H9 (cell line): ENCODE data around the gene AKAP12. TPM values are rescaled to one million over a fixed set of nuclear protein-coding genes. Genes with fewer than 3 reads are reported as not detected.
"Not testable (repeated sequence)": the region's sequence is repeated elsewhere in the genome, so short reads cannot be mapped to it uniquely, and the experiment has no call there.

Experiments used
- DNase-seq: peaks from one replicate; pipeline ENCODE4 v3.0.0-alpha.2; 2017
- H2AFZ ChIP-seq: one replicate; pipeline ENCODE4 v1.6.1; 2013; ENCODE audit warnings: mild to moderate bottlenecking, low read length, control low read depth, moderate library complexity
- H2AK5ac ChIP-seq: 2 replicates; pipeline ENCODE4 v1.6.1; 2013; ENCODE audit warnings: low read length, control low read depth, mixed read lengths; ENCODE audit not compliant: insufficient read length
- H2BK120ac ChIP-seq: one replicate; pipeline ENCODE4 v1.6.1; 2013; ENCODE audit warnings: low read depth, mild to moderate bottlenecking, low read length, control low read depth, inconsistent platforms; ENCODE audit not compliant: poor library complexity, severe bottlenecking
- H2BK12ac ChIP-seq: 2 replicates; pipeline ENCODE4 v1.6.1; 2013; ENCODE audit warnings: low read length, control low read depth, mixed read lengths, low read depth; ENCODE audit not compliant: insufficient read length
- H2BK15ac ChIP-seq: 2 replicates; pipeline ENCODE4 v1.6.1; 2013; ENCODE audit warnings: low read depth, low read length, control low read depth
- H2BK20ac ChIP-seq: one replicate; pipeline ENCODE4 v1.6.1; 2013; ENCODE audit warnings: low read depth, mild to moderate bottlenecking, low read length, control low read depth, inconsistent platforms; ENCODE audit not compliant: poor library complexity, severe bottlenecking
- H2BK5ac ChIP-seq: 2 replicates; pipeline ENCODE4 v1.6.1; 2013; ENCODE audit warnings: low read length, control low read depth, mixed read lengths; ENCODE audit not compliant: insufficient read length
- H3K14ac ChIP-seq: 2 replicates; pipeline ENCODE4 v1.6.1; 2013; ENCODE audit warnings: low read length, control low read depth; ENCODE audit not compliant: insufficient read depth
- H3K18ac ChIP-seq: 2 replicates; pipeline ENCODE4 v1.6.1; 2013; ENCODE audit warnings: low read depth, mild to moderate bottlenecking, mixed read lengths, low read length, control low read depth; ENCODE audit not compliant: insufficient read length
- H3K23ac ChIP-seq: 2 replicates; pipeline ENCODE4 v1.6.1; 2013; ENCODE audit warnings: low read length, control low read depth, mixed read lengths, low read depth; ENCODE audit not compliant: insufficient read length
- H3K23me2 ChIP-seq: 2 replicates; pipeline ENCODE4 v1.6.1; 2013; ENCODE audit warnings: low read depth, mild to moderate bottlenecking, mixed read lengths, low read length, control low read depth; ENCODE audit not compliant: insufficient read length, poor library complexity, severe bottlenecking
- H3K27ac ChIP-seq: 2 replicates; pipeline ENCODE4 v1.5.1; 2013; ENCODE audit warnings: low read length, control low read depth, mixed read lengths, low read depth; ENCODE audit not compliant: insufficient read length
- H3K27me3 ChIP-seq: 2 replicates; pipeline ENCODE4 v1.6.1; 2013; ENCODE audit warnings: low read length, control low read depth, inconsistent platforms; ENCODE audit not compliant: insufficient read depth
- H3K4ac ChIP-seq: 2 replicates; pipeline ENCODE4 v1.6.1; 2013; ENCODE audit warnings: low read depth, mild to moderate bottlenecking, control low read depth, inconsistent platforms, low read length, moderate library complexity
- H3K4me1 ChIP-seq: 2 replicates; pipeline ENCODE4 v1.6.1; 2013; ENCODE audit warnings: low read length, control low read depth, inconsistent platforms; ENCODE audit not compliant: insufficient read depth
- H3K4me2 ChIP-seq: 2 replicates; pipeline ENCODE4 v1.6.1; 2013; ENCODE audit warnings: low read length, control low read depth, mixed read lengths; ENCODE audit not compliant: insufficient read length, insufficient read depth
- H3K56ac ChIP-seq: 2 replicates; pipeline ENCODE4 v1.6.1; 2013; ENCODE audit warnings: low read depth, mild to moderate bottlenecking, mixed read lengths, low read length, control low read depth; ENCODE audit not compliant: insufficient read length
- H3K79me1 ChIP-seq: 2 replicates; pipeline ENCODE4 v1.6.1; 2013; ENCODE audit warnings: low read depth, mild to moderate bottlenecking, moderate library complexity, low read length, control low read depth, inconsistent platforms; ENCODE audit not compliant: insufficient read depth, poor library complexity, severe bottlenecking
- H3K79me2 ChIP-seq: 2 replicates; pipeline ENCODE4 v1.6.1; 2013; ENCODE audit warnings: low read length, control low read depth, inconsistent platforms; ENCODE audit not compliant: insufficient read depth
- H3K9ac ChIP-seq: 2 replicates; pipeline ENCODE4 v1.6.1; 2013; ENCODE audit warnings: low read length, control low read depth, mixed read lengths; ENCODE audit not compliant: insufficient read length; ENCODE audit errors: extremely low read depth
- H3K9me3 ChIP-seq: one replicate; pipeline ENCODE4 v1.6.1; 2013; ENCODE audit warnings: low read depth, low read length, inconsistent platforms; ENCODE audit not compliant: control insufficient read depth
- H3T11ph ChIP-seq: one replicate; pipeline ENCODE4 v1.6.1; 2013; ENCODE audit warnings: mild to moderate bottlenecking, low read length, control low read depth, inconsistent platforms
- H4K20me1 ChIP-seq: one replicate; pipeline ENCODE4 v1.6.1; 2013; ENCODE audit not compliant: control insufficient read depth, insufficient read length, insufficient read depth
- H4K5ac ChIP-seq: 2 replicates; pipeline ENCODE4 v1.6.1; 2013; ENCODE audit warnings: low read depth, mild to moderate bottlenecking, mixed read lengths, low read length, control low read depth; ENCODE audit not compliant: insufficient read length
- H4K8ac ChIP-seq: replicated peaks from 2 replicates; pipeline ENCODE4 v1.6.1; 2013; ENCODE audit warnings: low read length, control low read depth, mixed read lengths, low read depth; ENCODE audit not compliant: insufficient read length
- H4K91ac ChIP-seq: 2 replicates; pipeline ENCODE4 v1.6.1; 2013; ENCODE audit warnings: low read depth, mild to moderate bottlenecking, moderate library complexity, mixed read lengths, low read length, control low read depth; ENCODE audit not compliant: insufficient read length
- H3K27ac Mint-ChIP-seq, 3 experiments: 2 replicates in 2 of 3; 3 replicates in 1 of 3; pipeline ENCODE4 v1.8.0; 2020 to 2021; ENCODE audit warnings: mixed read lengths in 3 of 3, mild to moderate bottlenecking in 1 of 3, moderate library complexity in 1 of 3
- H3K27me3 Mint-ChIP-seq: 2 replicates; pipeline ENCODE4 v1.8.0; 2021; ENCODE audit warnings: low read depth, mild to moderate bottlenecking, moderate library complexity, mixed read lengths
- H3K36me3 Mint-ChIP-seq, 3 experiments: 2 replicates in 2 of 3; 3 replicates in 1 of 3; pipeline ENCODE4 v1.8.0; 2020 to 2021; ENCODE audit warnings: low read depth in 3 of 3, mixed read lengths in 3 of 3; ENCODE audit not compliant: insufficient read depth in 1 of 3
- H3K4me1 Mint-ChIP-seq, 2 experiments: 2 replicates each; pipeline ENCODE4 v1.8.0; 2020; ENCODE audit warnings: mixed read lengths in 2 of 2
- H3K4me3 Mint-ChIP-seq, 2 experiments: 2 replicates in 1 of 2; 3 replicates in 1 of 2; pipeline ENCODE4 v1.8.0; 2020 to 2021; ENCODE audit warnings: mild to moderate bottlenecking in 2 of 2, mixed read lengths in 2 of 2, moderate library complexity in 1 of 2
- H3K9me3 Mint-ChIP-seq, 2 experiments: 2 replicates in 1 of 2; 3 replicates in 1 of 2; pipeline ENCODE4 v1.8.0; 2020; ENCODE audit warnings: mild to moderate bottlenecking in 2 of 2, mixed read lengths in 2 of 2, moderate library complexity in 1 of 2
- WGBS: extraction: QIAGEN DNeasy Blood & Tissue Kit; methylation state at CpG from one replicate; pipeline ENCODE4 v1.1.7; 2013; ENCODE audit warnings: missing lambda C conversion rate, low lambda C conversion rate, mixed read lengths; ENCODE audit not compliant: insufficient read length; ENCODE audit errors: extremely low coverage; 5-methylcytosine and 5-hydroxymethylcytosine counted together
- total RNA-seq: library from RNA; stranded (reverse); gene quantifications from 2 replicates; pipeline ENCODE4 v1.2.1, GENCODE V29; 2021
- TF ChIP-seq, protein P1 (sequence below): fragments of 200-600 bp; sonication (generic); conservative IDR thresholded peaks from 3 replicates; pipeline ENCODE4 v1.8.0; 2021; ENCODE audit warnings: antibody characterized with exemption, mild to moderate bottlenecking

AKAP12 gene
- total RNA-seq, 1 experiment from 2014 or later = 52.3 TPM

DNA sequence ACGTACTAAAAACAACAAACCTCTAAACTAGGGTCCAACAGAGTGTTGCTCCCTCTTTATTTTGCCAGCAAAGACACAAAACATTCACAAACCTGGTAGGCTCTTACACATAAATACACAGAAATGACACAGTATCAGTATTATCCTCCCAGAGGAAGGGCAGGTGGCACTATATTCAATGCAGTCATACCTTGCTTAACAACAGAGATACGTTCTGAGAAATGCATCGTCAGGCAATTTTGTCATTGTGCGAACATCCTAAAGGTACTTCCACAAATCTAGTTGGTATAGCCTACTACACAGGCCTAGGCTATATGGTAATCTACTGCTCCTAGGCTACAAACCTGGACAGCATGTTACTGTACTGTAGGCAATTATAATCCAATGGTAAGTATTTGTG lies 142.0 kb downstream of the AKAP12 start:
- Histone ChIP-seq H3K23ac (no peak overlapping the region), H3K9me3 (no peaks in the 10 kb centered on the region), H3K23me2 (no peaks in the 10 kb centered on the region), H2BK120ac (no peak overlapping the region), H3K4ac (no peak overlapping the region), H3K4me2 (no peak overlapping the region), H2AK5ac (no peak overlapping the region), H3K56ac (no peak overlapping the region), H3K79me1 (peaks cover 2% of the 10 kb centered on the region), H3K18ac (no peak overlapping the region), H3K9ac (no peak overlapping the region), H3K27ac (no peak overlapping the region), H4K20me1 (no peaks in the 10 kb centered on the region), H2BK20ac (no peak overlapping the region), H2BK15ac (no peak overlapping the region), H4K5ac (no peak overlapping the region), H3K4me1 (peaks cover 2% of the 10 kb centered on the region; the same call in 1 of the 2 replicates), H2BK12ac (no peak overlapping the region), H2AFZ (no peak overlapping the region), H3K27me3 (no peaks in the 10 kb centered on the region), H3K14ac (no peak overlapping the region), H3K79me2 (peaks cover 8% of the 10 kb centered on the region; the same call in 1 of the 2 replicates), H2BK5ac (no peak overlapping the region), H3T11ph (no peak overlapping the region), H4K8ac (no peak overlapping the region), H4K91ac (no peak overlapping the region)
- no CpG with 5 or more reads among the region's 4 CpGs for WGBS
- TF ChIP-seq, protein P1, sequence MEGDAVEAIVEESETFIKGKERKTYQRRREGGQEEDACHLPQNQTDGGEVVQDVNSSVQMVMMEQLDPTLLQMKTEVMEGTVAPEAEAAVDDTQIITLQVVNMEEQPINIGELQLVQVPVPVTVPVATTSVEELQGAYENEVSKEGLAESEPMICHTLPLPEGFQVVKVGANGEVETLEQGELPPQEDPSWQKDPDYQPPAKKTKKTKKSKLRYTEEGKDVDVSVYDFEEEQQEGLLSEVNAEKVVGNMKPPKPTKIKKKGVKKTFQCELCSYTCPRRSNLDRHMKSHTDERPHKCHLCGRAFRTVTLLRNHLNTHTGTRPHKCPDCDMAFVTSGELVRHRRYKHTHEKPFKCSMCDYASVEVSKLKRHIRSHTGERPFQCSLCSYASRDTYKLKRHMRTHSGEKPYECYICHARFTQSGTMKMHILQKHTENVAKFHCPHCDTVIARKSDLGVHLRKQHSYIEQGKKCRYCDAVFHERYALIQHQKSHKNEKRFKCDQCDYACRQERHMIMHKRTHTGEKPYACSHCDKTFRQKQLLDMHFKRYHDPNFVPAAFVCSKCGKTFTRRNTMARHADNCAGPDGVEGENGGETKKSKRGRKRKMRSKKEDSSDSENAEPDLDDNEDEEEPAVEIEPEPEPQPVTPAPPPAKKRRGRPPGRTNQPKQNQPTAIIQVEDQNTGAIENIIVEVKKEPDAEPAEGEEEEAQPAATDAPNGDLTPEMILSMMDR = no peak
- H3K4me1 Mint-ChIP-seq = peaks cover 12 to 15% of the 10 kb centered on the region in 2 experiments
- no peaks in the 10 kb centered on the region for H3K27me3 Mint-ChIP-seq
- H3K27ac Mint-ChIP-seq = peak overlapping the region in 1 of 3 experiments; percentile 56; a peak in 2 of 7 replicates
- DNase-seq = no peak
- peaks cover 0 to 10% (median 2%) of the 10 kb centered on the region in 3 experiments; a peak in 3 of 7 replicates for H3K36me3 Mint-ChIP-seq
- no peak overlapping the region for H3K4me3 Mint-ChIP-seq
- no peaks in the 10 kb centered on the region for H3K9me3 Mint-ChIP-seq

DNA sequence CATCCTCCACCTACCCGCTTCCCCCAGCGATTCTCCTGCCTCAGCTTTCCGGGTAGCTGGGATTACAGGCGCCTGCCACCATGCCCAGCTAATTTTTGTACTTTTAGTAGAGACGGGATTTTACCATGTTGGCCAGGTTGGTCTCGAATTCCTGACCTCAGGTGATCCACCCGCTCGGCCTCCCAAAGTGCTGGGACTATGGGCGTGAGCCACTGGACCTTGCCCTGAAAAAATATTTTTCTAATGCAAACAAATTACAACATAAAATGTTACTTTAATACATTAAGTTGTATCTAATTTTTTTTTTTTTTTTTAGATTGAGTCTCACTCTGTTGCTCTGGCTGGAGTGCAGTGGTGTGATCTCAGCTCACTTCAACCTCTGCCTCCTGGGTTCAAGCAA lies 142.9 kb downstream of the AKAP12 start:
- H3K79me2 ChIP-seq = peaks cover 12% of the 10 kb centered on the region; the same call in 1 of the 2 replicates
- WGBS = no CpG with 5 or more reads among the region's 9 CpGs

More for the DNA sequence above, 142.9 kb downstream of the AKAP12 start:
- H3K9me3 ChIP-seq, H3K27me3 ChIP-seq, H3T11ph ChIP-seq, H2BK120ac ChIP-seq, H3K23ac ChIP-seq, H4K5ac ChIP-seq, H3K14ac ChIP-seq, H3K9me3 Mint-ChIP-seq, H4K91ac ChIP-seq, H3K56ac ChIP-seq, H2BK12ac ChIP-seq, H3K27ac Mint-ChIP-seq, H3K4me3 Mint-ChIP-seq, H3K36me3 Mint-ChIP-seq, H3K9ac ChIP-seq, H3K4me2 ChIP-seq, H3K4me1 ChIP-seq, H3K27ac ChIP-seq, H4K8ac ChIP-seq, H3K79me1 ChIP-seq, DNase-seq, H2BK15ac ChIP-seq, H2AFZ ChIP-seq, H2BK5ac ChIP-seq, H2BK20ac ChIP-seq, H2AK5ac ChIP-seq, H4K20me1 ChIP-seq, H3K4ac ChIP-seq, H3K27me3 Mint-ChIP-seq, H3K18ac ChIP-seq, H3K23me2 ChIP-seq: not testable (repeated sequence)
- peaks cover 12 to 18% of the 10 kb centered on the region in 2 experiments for H3K4me1 Mint-ChIP-seq
